ENCODE data around the gene TNNI2.

Gene TNNI2

DNA sequence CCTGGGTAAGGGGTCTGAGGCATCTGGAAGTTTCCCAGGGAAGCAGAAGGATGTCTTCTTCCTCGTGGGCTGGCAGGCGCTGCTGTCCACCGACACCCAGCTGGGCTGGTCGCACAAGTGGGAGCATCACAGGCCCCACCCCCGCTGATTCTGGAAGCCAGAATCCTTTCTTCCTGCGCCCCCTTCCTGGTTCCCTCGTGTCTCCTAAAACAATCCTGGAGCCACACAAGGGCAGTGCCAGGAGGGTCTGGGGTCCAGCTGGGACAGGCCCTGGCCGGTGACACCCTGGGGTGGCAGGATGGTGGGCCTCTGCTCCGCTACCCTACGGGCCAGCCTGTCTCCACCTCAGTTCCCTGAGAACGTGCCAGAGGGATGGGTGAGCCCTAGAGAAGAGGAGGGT is 18.3 kb downstream of the TNNI2 start:
- DNase-seq (ENCODE audit: low spot score) = no peak
- TF ChIP-seq, protein P1, sequence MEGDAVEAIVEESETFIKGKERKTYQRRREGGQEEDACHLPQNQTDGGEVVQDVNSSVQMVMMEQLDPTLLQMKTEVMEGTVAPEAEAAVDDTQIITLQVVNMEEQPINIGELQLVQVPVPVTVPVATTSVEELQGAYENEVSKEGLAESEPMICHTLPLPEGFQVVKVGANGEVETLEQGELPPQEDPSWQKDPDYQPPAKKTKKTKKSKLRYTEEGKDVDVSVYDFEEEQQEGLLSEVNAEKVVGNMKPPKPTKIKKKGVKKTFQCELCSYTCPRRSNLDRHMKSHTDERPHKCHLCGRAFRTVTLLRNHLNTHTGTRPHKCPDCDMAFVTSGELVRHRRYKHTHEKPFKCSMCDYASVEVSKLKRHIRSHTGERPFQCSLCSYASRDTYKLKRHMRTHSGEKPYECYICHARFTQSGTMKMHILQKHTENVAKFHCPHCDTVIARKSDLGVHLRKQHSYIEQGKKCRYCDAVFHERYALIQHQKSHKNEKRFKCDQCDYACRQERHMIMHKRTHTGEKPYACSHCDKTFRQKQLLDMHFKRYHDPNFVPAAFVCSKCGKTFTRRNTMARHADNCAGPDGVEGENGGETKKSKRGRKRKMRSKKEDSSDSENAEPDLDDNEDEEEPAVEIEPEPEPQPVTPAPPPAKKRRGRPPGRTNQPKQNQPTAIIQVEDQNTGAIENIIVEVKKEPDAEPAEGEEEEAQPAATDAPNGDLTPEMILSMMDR (IDR thresholded peaks at IDR 0.05; ENCODE audit: extremely low read depth, missing control alignments) = no peak

DNA sequence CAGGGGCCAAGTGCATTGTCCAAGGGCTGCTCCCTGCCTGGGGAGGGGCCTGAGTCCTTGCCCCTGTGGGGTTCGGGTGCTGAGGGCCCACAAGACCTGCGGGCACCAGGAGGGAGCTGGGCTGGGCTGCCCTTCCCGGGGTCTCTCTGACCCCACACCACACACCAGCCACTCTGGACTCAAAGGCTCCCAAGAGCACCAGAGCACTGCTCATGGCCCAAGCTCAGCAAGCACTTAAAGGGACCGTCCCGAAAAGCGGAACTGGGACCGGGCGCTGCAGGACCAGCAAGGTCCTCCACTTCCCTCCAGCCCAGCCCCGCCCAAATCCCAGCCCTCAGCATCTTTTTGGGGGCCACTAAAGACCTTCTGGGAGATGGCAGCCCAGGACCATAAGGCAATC is 19.4 kb downstream of the TNNI2 start:
- DNase-seq (ENCODE audit: low spot score) = no peak
- TF ChIP-seq, protein P1 (IDR thresholded peaks at IDR 0.05; ENCODE audit: extremely low read depth, missing control alignments) = no peak

DNA sequence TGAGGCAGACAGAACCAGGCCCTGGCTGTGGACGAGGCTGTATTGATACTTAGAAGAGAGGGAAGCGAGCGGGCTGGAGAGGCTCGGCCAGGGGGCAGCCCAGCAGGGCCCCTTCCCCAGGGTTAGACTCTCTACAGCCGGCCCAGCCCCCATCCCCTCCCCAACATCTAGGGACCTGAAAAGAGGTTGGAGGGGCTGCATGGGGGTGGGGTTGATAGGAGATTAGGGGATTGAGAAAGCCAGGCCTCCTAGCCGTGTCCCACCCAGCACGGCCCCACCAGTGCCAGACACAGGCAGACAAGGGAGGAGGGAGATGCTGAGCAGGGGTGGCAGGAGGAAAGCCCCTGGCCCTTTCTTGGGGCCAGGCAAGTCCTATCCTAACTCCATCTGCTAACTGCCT is 19.8 kb downstream of the TNNI2 start:
- TF ChIP-seq, protein P1 (IDR thresholded peaks at IDR 0.05; ENCODE audit: extremely low read depth, missing control alignments) = no peak
- no peak for DNase-seq (ENCODE audit: low spot score)

DNA sequence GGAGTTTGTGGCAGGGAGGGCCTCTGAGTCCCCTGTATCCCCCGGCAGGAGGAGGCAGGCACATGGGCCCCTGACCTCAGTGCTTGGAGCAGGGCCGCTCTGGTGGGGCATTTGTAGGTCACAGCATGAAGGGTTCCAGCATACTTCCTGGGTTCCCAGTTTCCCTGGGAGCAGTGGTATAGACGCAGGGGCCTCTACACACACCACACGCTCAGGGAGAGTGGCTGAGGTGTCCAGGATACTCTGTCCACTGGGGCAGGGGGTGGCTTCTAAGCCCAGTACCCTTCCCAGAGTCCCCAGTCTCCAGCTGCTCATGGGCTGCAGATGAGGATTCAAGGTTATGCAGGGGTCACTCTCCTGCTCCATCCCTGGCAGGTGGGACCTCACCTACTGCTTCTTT is 20.2 kb downstream of the TNNI2 start:
- no peak for DNase-seq (ENCODE audit: low spot score)
- TF ChIP-seq, protein P1 (IDR thresholded peaks at IDR 0.05; ENCODE audit: extremely low read depth, missing control alignments) = no peak

DNA sequence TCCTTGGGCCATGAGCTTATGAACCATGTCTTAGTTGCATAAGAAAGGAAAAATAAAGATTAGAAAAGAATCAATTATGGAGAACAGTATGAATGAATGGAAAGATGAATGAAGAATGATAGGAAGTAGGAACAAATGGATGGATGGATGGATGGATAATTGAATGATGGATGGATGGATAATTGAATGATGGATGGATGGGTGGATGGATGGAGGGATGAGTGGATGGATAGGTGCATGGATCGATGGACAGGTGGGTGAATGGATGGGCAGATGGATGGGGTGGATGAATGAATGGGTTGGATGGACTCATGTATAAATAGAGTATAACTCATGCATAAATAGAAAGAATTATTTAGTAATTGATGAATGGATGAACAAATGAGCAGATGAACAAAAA is 21.3 kb downstream of the TNNI2 start:
- TF ChIP-seq, protein P1 (IDR thresholded peaks at IDR 0.05; ENCODE audit: extremely low read depth, missing control alignments) = no peak
- DNase-seq (ENCODE audit: low spot score) = no peak

DNA sequence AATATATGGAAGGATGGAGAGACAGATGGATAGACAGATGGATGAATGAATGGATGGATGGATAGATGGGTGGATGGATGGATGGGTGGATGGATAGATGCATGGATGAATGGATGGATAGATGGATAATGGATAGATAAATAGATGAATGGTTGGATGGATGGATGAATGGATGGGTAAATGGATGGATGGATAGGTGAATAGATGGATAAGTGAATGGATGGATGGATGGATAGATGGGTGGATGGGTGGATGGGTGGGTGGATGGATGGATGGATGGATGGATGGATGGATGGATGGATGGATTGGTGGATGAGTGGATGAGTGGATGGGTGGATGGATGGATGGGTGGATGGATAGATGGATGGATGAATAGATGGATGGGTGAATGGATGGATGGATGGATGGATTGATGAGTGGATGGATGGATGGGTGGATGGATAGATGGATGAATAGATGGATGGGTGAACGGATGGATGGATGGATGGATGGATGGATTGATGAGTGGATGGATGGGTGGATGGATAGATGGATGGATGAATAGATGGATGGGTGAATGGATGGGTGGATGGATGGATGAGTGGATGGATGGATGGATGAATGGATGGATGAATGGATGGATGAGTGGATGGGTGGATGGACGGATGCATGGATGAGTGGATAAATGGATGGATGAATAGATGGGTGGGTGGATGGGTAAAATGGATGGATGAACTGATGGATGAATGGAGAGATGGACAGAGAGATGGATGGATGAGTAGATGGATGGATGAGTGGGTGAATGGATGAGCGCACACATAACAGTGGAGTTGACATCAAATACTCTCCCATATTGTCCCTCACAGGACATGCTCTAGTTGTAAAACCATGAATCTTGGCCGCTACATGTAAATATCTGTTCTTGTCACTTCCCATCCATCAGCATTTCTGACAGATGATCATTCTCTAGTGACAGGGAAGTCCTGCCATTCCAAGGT is 22.9 kb downstream of the TNNI2 start:
- no peak for DNase-seq (ENCODE audit: low spot score)
- TF ChIP-seq, protein P1 (IDR thresholded peaks at IDR 0.05; ENCODE audit: extremely low read depth, missing control alignments) = no peak

DNA sequence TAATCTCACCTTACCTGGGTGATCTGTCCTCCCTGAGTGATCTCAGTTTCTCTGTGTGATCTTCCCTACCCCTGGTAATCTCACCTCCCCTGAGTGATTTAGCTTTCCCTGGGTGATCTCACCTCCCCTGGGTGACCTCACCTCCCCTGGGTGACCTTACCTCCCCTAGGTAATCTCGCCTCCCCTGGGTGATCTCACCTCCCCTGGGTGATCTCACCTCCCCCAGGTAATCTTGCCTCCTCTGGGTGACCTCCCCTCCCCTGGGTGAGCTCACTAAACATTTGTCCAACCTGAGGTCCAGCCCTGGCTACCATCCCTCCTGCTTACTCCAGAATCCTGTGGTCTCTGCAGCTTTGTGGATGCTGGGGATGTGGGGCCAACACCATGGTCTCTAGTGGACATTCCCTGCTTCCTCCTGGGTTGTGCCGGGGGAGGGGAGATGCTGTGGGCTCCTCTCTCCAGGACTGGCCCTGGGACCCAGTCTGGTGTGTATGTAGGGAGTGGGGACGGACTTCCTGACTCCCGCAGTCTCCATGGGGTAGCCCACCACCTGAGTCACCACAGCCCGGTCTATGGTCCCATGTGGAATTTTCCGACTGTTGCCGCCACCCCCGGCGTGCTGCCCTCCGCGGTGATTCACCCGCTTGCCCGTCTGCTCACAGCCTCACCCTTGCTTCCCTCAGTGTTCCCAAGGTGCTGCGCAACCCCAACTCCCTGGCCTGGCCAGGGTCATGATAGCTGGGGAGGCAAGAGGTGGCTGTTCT is 24.0 kb downstream of the TNNI2 start:
- DNase-seq (ENCODE audit: low spot score) = no peak
- TF ChIP-seq, protein P1 (IDR thresholded peaks at IDR 0.05; ENCODE audit: extremely low read depth, missing control alignments) = no peak

All from GM20000 (cell line).